Measurements from ENCODE around the gene SERPINB8.

The SERPINB8 gene

GRCh38 chr18:64019922-64020756 lies 50.3 kb downstream of the SERPINB8 start:
- no peak for DNase-seq

GRCh38 chr18:64026350-64026749 lies 56.5 kb downstream of the SERPINB8 start:
- no peak for DNase-seq

GRCh38 chr18:64027931-64028695 lies 58.2 kb downstream of the SERPINB8 start:
- DNase-seq: no peak

GRCh38 chr18:64029096-64029495 lies 59.2 kb downstream of the SERPINB8 start:
- no peak for DNase-seq

GRCh38 chr18:64031411-64031810 lies 61.5 kb downstream of the SERPINB8 start:
- no peak for DNase-seq

- DNase-seq: no peak
These were observed 62.4 kb downstream of the SERPINB8 start for GRCh38 chr18:64032312-64032711.

- peak; percentile 72 for DNase-seq
These were observed 68.0 kb downstream of the SERPINB8 start for GRCh38 chr18:64037812-64038414.

Data from OCI-M1 (cell line).